Testis (tissue), 3 donors: ENCODE results near the gene TIMM17B. TPM values are rescaled to one million over a fixed set of nuclear protein-coding genes. Genes with fewer than 3 reads are reported as not detected.
A peak's percentile ranks its signal among the peaks of the same experiment; 100 is the strongest.

Experiments
- DNase-seq: peaks from one replicate; pipeline ENCODE4 v3.0.0-alpha.2; 2019
- H3K27ac ChIP-seq, 2 donors: fragments of 200-600 bp; sonication (generic); one replicate each; pipeline ENCODE4 v1.5.1; 2019
- H3K27me3 ChIP-seq: fragments of 200-600 bp; sonication (generic); one replicate; pipeline ENCODE4 v1.5.1; 2019
- H3K36me3 ChIP-seq: fragments of 200-600 bp; sonication (generic); one replicate; pipeline ENCODE4 v1.5.1; 2017; ENCODE audit warnings: low read depth; ENCODE audit errors: missing control alignments
- H3K4me1 ChIP-seq: fragments of 200-600 bp; sonication (generic); one replicate; pipeline ENCODE4 v1.5.1; 2019
- H3K4me3 ChIP-seq, 2 donors: fragments of 200-600 bp; sonication (generic); one replicate each; pipeline ENCODE4 v1.5.1; 2017 to 2019
- H3K9me3 ChIP-seq: fragments of 200-600 bp; sonication (generic); one replicate; pipeline ENCODE4 v1.5.1; 2017
- POLR2A ChIP-seq: fragments of 450-650 bp; IDR thresholded peaks from one replicate; pipeline ENCODE4 v1.6.1; 2017; ENCODE audit warnings: antibody characterized with exemption, mild to moderate bottlenecking, moderate library complexity
- WGBS, 2 donors: methylation state at CpG; one replicate each; pipeline ENCODE4 v1.1.5; 2018; 5-methylcytosine and 5-hydroxymethylcytosine counted together
- intact Hi-C: fragments of 100-400 bp; cut with DNase I; formaldehyde crosslinking; loops from one replicate; pipeline ENCODE4 v1.15.1; 2023; ENCODE audit warnings: low total_unique reads
- polyA plus RNA-seq: library from polyadenylated mRNA; stranded (reverse); fragments of 350-450 nt; fragmentation: Illumina TruSeq; extraction: RNeasy Lipid Tissue Mini Kit (QIAGEN cat#74804); gene quantifications from one replicate; pipeline ENCODE4 v1.2.3, GENCODE V29; 2014; ENCODE audit warnings: low read depth, low replicate concordance; ENCODE audit not compliant: insufficient read depth
- total RNA-seq, 2 donors: library from RNA; depleted of rRNA; stranded (reverse); fragments of >200 nt; gene quantifications; one replicate each; pipeline ENCODE4 v1.2.3, GENCODE V29; 2016
- TF ChIP-seq, protein P1 (sequence below), 3 experiments: fragments of 450-650 bp in 2 of 3; fragments of 200-600 bp in 1 of 3; sonication (generic) in 1 of 3; IDR thresholded peaks; one replicate each; pipeline ENCODE4 v1.5.1; 2016 to 2019; ENCODE audit warnings: antibody characterized with exemption in 3 of 3, mild to moderate bottlenecking in 2 of 3, moderate library complexity in 1 of 3

The TIMM17B gene
- total and polyA plus RNA-seq, 3 donors from 2014 or later = 32.9 to 53.2 (median 41.2) TPM

- WGBS, 2 donors = 0% methylated on average over 14 of the region's 15 CpGs; no CpG with 5 or more reads in 1 of the 2 donors
These were observed 21.8 kb upstream of the TIMM17B start for GRCh38 chrX:48919360-48919841.

DNA sequence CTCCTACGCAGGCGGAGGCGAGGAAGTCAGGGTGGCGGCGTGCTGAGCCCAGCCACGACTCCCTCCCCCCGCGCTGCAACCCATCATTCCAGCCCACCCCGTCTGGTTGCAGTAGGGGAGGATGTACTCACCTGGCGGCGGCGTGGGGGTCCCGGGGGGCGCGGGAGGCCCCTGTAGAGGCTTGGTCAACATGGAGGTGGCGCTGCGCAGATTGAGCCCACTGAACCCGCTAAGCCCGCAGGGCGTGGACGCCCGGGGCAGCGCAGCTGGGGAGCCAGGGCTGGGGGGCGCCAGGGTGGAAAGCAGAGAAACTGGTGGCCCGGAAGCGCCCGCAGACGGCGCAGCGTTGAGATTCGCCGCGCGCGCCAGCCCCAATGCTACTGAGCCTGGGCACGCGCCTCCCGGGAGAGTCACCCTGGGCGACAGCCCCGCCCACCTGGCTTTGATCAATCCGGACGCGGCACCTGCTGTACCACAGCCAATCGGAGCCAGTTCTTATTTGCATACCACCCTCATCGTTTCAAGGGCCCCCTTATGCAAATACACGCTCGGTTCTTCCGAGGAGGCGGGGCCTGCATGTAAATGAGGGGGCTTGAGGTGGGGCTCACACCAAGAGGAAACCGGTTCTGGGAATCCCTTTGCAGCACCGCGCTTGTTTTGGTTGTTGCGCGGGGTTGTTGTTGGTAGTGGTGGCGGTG is 21.2 kb upstream of the TIMM17B start, which contains the start of gene PIM2:
Gene PIM2, minus strand, starts transcription at position 382 of the 698 bp plus-strand sequence. Its CDS starts 190 bp downstream, at position 192.
- no peaks in the 10 kb centered on the region for H3K27me3 ChIP-seq
- WGBS, 2 donors = 0% methylated on average over 17 of the region's 55 CpGs; no CpG with 5 or more reads in 1 of the 2 donors
- H3K27ac ChIP-seq = peak within 1 kb of the TSS; percentile 63 to 81
- intact Hi-C loops = no loop called here
- no peaks in the 10 kb centered on the region for H3K4me1 ChIP-seq
- DNase-seq = peak; percentile 93
- peak within 1 kb of the TSS; percentile 48 to 67 for H3K4me3 ChIP-seq
- H3K36me3 ChIP-seq = no peaks in the 10 kb centered on the region
- H3K9me3 ChIP-seq = no peaks in the 10 kb centered on the region
- TF ChIP-seq, protein P1, sequence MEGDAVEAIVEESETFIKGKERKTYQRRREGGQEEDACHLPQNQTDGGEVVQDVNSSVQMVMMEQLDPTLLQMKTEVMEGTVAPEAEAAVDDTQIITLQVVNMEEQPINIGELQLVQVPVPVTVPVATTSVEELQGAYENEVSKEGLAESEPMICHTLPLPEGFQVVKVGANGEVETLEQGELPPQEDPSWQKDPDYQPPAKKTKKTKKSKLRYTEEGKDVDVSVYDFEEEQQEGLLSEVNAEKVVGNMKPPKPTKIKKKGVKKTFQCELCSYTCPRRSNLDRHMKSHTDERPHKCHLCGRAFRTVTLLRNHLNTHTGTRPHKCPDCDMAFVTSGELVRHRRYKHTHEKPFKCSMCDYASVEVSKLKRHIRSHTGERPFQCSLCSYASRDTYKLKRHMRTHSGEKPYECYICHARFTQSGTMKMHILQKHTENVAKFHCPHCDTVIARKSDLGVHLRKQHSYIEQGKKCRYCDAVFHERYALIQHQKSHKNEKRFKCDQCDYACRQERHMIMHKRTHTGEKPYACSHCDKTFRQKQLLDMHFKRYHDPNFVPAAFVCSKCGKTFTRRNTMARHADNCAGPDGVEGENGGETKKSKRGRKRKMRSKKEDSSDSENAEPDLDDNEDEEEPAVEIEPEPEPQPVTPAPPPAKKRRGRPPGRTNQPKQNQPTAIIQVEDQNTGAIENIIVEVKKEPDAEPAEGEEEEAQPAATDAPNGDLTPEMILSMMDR (IDR thresholded peaks at IDR 0.05) = no peak
- TF ChIP-seq POLR2A = peak; percentile 82

More at GRCh38 chrX:48919360-48919841, 21.8 kb upstream of the TIMM17B start:
- no peak for DNase-seq
- intact Hi-C loops = no loop called here
- TF ChIP-seq, protein P1 (IDR thresholded peaks at IDR 0.05) = no peak
- TF ChIP-seq POLR2A = no peak
- Histone ChIP-seq H3K4me1 (peaks cover 3% of the 10 kb centered on the region), H3K9me3 (no peaks in the 10 kb centered on the region), H3K27me3 (no peaks in the 10 kb centered on the region), H3K36me3 (no peaks in the 10 kb centered on the region), H3K27ac (peak overlapping the region; percentile 63 to 81), H3K4me3 (peak overlapping the region; percentile 48 to 67)

DNA sequence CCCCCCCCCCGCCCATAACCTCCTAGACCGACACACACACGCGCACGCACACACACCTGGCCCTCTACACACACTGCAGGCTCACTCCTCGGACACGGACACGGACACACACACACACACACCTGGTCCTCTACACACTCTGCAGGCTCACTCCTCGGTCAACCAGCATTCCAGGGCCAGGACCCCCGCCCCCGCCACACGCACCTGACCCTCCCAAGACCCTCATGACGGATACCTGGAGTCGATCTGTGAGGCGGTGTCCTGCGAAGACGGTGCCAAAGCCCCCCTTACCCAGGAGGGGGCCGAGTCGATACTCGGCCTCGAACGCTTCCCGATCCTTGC is 20.7 kb upstream of the TIMM17B start:
- no peaks in the 10 kb centered on the region for H3K36me3 ChIP-seq
- TF ChIP-seq, protein P1 (IDR thresholded peaks at IDR 0.05) = no peak
- no peak for TF ChIP-seq POLR2A
- H3K4me1 ChIP-seq = no peaks in the 10 kb centered on the region
- intact Hi-C loops = no loop called here
- WGBS, 2 donors = 12 to 45% methylated on average over 4 to 12 of the region's 23 CpGs
- no peak for DNase-seq
- peak overlapping the region; percentile 63 to 81 for H3K27ac ChIP-seq
- H3K4me3 ChIP-seq = peak overlapping the region; percentile 48 to 67
- H3K27me3 ChIP-seq = no peaks in the 10 kb centered on the region
- no peaks in the 10 kb centered on the region for H3K9me3 ChIP-seq

DNA sequence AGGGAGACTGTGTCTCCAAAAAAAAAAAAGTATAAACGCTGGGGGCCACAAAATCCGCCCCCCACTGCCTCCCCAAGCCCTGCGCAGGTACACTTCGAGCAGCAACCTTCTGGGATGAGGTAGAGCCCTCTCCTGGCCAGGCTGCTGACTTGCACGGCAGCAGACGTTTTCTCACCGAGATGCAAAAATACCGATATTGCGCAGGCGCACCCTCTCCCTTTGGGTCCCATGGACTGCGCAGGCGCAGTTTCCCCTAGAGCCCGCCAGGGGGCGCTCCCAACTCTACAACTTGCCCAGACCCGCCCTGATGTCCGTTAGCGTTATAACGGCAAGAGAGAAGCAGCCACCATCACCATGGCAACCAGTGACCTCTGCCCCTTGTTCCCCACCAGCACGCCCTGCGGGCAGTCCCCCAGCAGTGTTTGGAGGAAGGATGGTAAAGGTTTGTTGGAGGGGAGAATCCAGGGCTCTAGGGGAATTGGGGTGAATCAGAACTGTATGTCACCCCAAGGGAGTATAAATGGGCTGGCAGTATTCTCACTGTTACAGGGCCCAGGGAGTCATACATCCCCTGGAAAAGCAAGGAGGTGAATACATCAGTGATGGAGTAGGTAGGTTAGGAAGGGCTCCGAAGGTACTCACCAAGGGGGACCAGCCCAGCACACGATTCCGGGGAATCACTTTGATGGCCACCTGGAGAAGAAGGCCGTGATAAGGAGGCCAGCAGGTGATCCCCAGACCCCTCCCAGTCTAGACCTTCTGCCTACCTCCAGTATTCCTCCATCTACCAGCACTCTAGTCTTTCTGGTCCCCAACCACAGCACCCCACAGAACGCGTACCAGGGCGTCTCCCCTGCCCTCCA is 19.8 kb upstream of the TIMM17B start:
- peak overlapping the region; percentile 31 to 81 for H3K27ac ChIP-seq
- H3K9me3 ChIP-seq = no peaks in the 10 kb centered on the region
- TF ChIP-seq, protein P1 (IDR thresholded peaks at IDR 0.05) = peak; percentile 86 to 94 (median 93)
- TF ChIP-seq POLR2A = no peak
- 11% methylated on average over 25 of the region's 27 CpGs; no CpG with 5 or more reads in 1 of the 2 donors for WGBS, 2 donors
- H3K36me3 ChIP-seq = no peaks in the 10 kb centered on the region
- H3K4me1 ChIP-seq = no peaks in the 10 kb centered on the region
- intact Hi-C loops = no loop called here
- no peaks in the 10 kb centered on the region for H3K27me3 ChIP-seq
- H3K4me3 ChIP-seq = peak overlapping the region in 1 of 2 donors; percentile 67
- peak; percentile 93 for DNase-seq
